GM19455 (cell line): ENCODE measurements around the gene AQP7.
"Not testable (repeated sequence)": the region's sequence is repeated elsewhere in the genome, so short reads cannot be mapped to it uniquely, and the experiment has no call there.

Experiments
- ATAC-seq: cut with Tn5 transposase; IDR thresholded peaks from one replicate; pipeline ENCODE4 v1.9.1; 2021; ENCODE audit not compliant: unreplicated experiment

Gene AQP7

GRCh38 chr9:33399047-33399446, 3.3 kb downstream of the AQP7 start:
- ATAC-seq = not testable (repeated sequence)

- ATAC-seq = not testable (repeated sequence)
These were observed 4.6 kb downstream of the AQP7 start for GRCh38 chr9:33397801-33398200.

GRCh38 chr9:33395159-33395879, 7.0 kb downstream of the AQP7 start:
- ATAC-seq = not testable (repeated sequence)

GRCh38 chr9:33393986-33394385, 8.4 kb downstream of the AQP7 start:
- not testable (repeated sequence) for ATAC-seq

- ATAC-seq = no peak
These were observed 8.8 kb downstream of the AQP7 start for GRCh38 chr9:33393581-33393980.

- ATAC-seq = not testable (repeated sequence)
These were observed 9.8 kb downstream of the AQP7 start for GRCh38 chr9:33392591-33393021.

- not testable (repeated sequence) for ATAC-seq
These were observed 11.1 kb downstream of the AQP7 start for GRCh38 chr9:33391111-33391771.

GRCh38 chr9:33388110-33388994, 14.0 kb downstream of the AQP7 start:
- no peak for ATAC-seq

- not testable (repeated sequence) for ATAC-seq
These were observed 15.4 kb downstream of the AQP7 start for GRCh38 chr9:33386998-33387397.

GRCh38 chr9:33386641-33386996, 15.7 kb downstream of the AQP7 start:
- not testable (repeated sequence) for ATAC-seq

GRCh38 chr9:33385979-33386640, 16.3 kb downstream of the AQP7 start:
- ATAC-seq = not testable (repeated sequence)

- ATAC-seq = not testable (repeated sequence)
These were observed 16.8 kb downstream of the AQP7 start for GRCh38 chr9:33385536-33385935.

GRCh38 chr9:33383396-33383795, 19.0 kb downstream of the AQP7 start:
- not testable (repeated sequence) for ATAC-seq

- ATAC-seq = not testable (repeated sequence)
These were observed 20.0 kb downstream of the AQP7 start for GRCh38 chr9:33382397-33382796.

- ATAC-seq = no peak
These were observed 21.1 kb downstream of the AQP7 start for GRCh38 chr9:33381231-33381791.

- ATAC-seq = no peak
These were observed 21.8 kb downstream of the AQP7 start for GRCh38 chr9:33380390-33381094.

- no peak for ATAC-seq
These were observed 22.5 kb downstream of the AQP7 start for GRCh38 chr9:33379666-33380389.

- ATAC-seq = no peak
These were observed 24.1 kb downstream of the AQP7 start for GRCh38 chr9:33378121-33378795.
